Measurements from ENCODE around the gene CHTF18.
"Not testable (repeated sequence)": the region's sequence is repeated elsewhere in the genome, so short reads cannot be mapped to it uniquely, and the experiment has no call there.

The CHTF18 gene

DNA sequence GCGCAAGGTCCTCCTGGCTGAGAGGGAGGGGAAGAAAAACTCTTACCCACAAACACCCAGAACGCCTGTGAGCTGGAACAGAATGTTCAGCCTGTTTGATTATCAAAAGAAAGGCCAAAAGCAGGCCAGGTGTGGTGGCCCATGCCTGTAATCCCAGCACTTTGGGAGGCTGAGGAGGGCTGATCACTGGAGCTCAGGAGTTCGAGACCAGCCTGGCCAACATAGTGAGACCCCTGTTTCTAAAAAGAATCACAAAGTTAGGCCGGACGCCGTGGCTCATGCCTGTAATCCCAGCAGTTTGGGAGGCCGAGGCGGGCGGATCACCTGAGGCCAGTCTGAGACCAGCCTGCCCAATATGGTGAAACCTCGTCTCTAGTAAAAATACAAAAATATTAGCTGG, 12.1 kb upstream of the CHTF18 start:
- DNase-seq (ENCODE audit: low spot score) = not testable (repeated sequence)

DNA sequence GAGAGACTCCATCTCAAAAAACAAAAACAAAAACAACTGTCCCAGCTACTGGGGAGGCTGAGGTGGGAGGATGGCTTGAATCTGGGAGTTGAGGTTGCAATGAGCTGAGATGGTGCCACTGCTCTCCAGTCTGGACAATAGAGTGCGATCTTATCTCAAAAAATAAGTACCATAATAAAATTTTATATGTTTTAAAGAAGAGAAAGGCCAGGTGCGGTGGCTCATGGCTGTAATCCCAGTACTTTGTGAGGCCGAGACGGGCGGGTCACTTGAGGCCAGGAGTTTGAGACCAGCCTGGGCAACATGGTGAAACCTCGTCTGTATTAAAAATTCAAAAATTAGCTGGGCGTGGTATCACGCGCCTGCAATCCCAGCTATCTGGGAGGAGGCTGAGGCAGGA, 11.6 kb upstream of the CHTF18 start:
- DNase-seq (ENCODE audit: low spot score) = no peak

DNA sequence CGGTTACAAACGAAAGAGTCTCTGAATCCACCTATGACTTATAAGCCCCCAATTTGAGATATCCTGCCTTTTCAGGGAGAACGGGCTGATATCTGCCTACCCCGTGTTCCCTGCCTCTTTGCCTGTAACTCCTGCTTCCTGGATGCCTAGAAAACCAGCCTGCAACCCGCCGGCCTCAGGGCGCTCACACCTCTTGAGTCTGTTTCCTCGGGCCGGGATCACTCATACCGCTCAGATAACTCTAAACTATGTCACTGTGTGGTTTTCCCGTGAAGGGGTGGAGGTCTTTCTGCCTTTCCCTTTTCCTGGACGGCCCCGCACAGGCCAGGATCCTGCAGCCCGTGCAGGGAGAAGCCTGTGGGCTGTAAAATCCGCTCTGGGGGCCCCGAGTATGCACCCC, 10.6 kb upstream of the CHTF18 start:
- no peak for DNase-seq (ENCODE audit: low spot score)

DNA sequence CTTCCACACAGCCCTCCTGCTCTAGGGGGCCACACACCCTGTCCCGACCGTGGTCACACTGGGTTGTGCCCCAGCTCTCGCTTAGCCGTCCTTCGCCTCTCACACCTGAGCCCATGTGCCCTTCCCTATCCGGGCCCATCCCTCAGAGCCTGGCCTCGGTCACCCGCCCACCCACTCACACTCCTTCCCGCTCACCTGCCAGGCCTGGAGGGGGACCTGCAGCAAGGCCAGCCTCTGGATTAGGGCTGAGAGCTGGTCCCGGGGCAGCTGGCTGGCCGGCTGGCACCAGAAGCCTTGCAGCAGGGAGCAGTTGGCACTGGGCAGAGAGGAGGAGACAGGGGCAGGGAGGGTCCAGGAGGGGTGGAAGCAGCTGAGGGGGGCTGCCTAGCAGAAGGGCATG, 10.0 kb upstream of the CHTF18 start:
- DNase-seq (ENCODE audit: low spot score) = no peak

DNA sequence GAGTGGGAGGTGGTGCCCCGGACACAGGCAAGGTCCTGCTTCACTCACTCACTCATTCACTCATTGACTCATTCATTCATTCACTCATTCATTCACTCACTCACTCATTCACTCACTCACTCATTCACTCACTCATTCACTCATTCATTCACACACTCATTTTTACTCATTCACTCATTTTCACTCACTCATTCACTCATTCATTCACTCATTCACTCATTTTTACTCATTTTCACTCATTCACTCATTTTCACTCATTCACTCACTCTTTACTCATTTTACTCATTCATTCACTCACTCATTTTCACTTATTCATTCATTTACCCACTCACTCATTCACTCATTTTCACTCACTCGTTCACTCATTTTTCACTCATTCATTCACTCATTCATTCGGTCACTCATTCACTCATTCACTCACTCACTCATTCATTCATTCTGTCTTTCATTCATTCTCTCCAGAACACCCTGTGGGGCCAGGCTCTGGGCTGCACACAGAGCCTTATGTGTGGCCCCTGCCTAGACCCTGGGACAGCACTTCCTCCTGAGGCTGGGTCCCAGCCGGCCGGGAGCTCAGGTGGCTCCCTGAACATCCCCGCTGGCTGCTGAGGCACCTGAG, 9.4 kb upstream of the CHTF18 start:
- no peak for DNase-seq (ENCODE audit: low spot score)

DNA sequence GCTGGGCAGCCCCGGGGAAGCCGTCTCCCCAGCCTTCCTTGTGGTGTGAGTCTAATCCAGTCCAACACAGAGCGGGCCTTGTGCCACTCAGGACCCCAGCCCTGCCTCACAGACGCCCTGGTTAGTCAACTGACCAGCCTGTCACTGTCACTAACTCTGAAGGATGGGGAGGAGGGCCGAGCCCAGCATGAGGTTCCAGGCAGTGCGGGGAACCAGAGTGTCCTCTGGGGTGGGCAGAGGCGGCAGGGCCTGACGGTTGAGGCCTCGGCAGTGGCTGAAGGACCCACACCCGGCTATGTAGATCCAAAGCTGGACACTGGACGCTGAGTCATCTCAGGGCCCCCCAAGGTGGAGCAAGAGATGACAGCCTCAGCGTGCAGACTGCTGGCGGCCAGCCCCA, 8.9 kb upstream of the CHTF18 start:
- DNase-seq (ENCODE audit: low spot score) = no peak

DNA sequence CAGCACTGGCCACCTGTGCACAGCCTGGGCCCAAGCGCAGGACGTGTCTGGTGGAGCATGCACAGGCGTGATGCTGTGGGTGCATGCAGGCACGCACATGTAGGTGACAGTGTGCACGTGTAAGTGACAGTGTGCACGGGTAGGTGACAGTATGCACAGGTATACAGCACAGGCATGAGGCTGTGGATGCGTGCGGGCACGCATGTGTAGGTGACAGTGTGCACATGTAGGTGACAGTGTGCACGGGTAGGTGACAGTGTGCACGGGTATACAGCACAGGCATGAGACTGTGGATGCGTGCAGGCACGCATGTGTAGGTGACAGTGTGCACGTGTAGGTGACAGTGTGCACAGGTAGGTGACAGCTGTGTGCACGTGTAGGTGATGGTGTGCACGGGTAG, 8.1 kb upstream of the CHTF18 start:
- no peak for DNase-seq (ENCODE audit: low spot score)

DNA sequence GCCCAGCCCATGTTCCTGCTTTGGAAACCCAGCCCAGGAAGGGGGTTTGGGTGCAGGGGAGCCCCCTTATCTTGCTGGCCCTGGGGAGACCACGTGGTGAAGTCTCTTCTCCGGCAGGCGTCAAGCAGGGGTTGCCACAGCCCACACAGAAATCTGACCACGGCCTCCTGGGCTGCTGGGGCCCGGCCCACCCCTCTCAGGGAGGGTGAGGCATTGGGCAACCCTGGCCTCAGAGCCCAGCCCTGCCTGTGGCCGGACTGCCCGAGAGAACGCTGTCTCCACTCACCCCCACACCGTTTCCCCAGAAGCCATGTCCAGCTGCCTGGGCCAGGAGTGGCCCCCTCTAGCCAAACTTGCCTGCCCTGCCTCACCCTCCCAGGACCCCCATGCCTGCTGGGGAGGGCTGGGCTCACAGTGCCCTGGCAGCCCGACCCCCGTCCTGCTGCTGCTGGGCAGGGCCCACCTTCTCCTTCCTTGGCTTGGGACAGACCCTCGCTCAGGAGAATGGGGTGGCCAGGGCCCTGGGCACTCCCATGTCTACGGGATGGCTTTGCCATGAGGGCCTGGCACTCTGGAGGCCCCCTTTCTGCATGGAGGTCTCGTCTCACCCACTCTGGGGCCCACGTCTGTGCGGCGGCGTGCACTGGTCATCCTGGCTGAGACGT, 6.9 kb upstream of the CHTF18 start:
- DNase-seq (ENCODE audit: low spot score) = no peak

DNA sequence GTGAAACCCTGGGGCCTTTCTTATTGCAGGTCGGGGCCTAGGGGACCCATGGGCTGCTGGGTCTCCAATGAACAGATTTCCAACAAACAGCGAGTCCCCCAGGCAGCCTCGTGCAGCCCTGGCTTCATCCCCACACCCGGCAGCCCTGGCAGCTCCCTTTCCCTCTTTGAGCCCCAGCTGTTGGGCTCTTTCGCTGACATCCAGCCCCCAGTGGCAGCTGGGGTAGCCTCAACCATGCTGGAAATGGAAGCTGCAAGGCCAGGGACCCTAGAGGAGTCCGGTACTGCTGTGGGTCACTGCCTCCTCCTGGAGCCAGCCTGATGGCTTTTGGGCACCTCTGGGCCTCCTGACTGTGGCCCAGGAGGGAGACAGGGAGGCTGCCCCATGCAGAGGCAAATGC, 6.2 kb upstream of the CHTF18 start:
- no peak for DNase-seq (ENCODE audit: low spot score)

DNA sequence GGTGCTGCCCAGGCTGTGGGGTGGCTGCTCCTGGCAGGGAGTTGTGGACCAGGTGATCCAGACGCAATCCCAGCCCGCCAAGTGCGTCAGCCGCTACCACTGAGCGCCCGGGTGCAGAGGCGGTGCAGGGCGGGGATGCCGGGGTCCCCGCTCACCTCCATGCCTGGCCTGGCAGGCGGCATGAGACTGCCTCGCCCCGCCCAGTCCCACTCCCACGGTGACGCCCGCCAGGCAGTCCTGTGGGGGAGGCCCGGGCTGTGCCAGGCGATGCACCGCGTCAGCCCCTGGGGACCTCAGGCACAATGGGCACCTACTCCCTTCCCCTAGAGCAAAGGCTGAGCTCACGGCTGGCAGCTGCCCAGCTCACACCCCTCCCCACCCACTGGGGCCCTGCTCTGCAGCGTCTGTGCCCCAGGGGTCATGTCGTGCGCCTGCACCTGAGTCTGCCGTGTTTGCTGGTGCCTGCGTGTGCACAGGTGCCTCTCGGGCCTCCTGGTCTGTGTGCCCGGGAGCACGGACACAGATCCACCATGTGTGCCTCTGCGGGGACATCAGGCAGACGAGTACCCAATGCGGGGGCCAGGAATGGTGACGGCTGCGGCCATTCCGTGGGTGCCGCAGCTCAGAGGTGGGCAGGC, 5.5 kb upstream of the CHTF18 start:
- no peak for DNase-seq (ENCODE audit: low spot score)

DNA sequence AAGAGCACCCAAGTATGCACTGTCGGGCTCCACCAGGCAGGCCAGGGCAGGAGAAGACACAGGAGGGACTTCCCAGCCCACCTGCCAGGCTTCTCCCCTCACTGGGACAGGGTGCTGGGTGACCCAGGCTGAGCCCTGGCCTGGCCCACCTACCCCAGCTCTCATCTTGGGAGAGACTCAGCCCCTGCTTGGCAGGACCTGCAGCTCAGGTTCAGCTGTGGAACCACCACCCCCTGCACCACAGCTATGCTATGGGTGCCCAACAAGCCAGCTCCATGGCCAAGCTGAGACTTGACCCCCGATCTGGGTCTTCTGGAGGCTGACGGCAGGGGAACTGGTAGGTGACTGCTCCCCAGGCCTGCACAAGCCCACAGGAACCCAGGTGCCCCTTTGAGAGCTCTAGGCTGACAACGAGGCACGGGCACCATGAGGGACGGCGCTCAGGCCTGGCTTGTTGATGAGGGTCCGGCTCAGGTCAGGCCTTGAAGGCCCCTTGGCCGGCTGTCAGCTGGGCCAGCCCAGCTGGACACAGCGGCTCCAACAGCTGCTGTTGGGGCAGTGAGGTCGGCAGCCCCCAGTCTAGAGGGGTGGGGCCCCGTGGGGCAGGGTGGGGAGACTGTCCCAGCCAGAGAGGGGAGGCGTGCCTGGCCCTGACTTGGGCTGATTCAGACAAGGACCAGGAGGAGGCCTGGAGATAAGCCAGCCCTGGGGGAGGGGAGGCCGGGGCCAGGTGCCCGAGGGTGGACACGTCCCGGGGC, 4.8 kb upstream of the CHTF18 start:
- DNase-seq (ENCODE audit: low spot score) = no peak

DNA sequence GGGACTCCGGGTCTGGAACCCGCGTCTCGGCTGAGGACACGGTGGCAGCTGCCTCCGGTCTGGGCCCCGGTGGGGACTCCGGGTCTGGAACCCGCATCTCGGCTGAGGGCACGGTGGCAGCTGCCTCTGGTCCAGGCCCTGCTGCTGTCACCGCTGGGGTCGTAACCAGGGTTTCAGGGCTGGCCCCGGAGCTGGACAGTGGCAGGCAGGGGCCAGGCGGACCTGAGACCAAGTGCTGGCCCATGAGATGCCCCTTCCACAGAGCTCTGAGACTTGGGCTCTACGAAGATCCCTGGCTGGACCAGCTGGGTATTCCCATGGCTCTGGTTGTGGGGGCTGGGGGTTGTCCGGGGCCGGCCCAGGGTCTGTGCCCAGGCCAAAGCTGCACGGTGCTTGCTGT, 4.0 kb upstream of the CHTF18 start:
- DNase-seq (ENCODE audit: low spot score) = no peak

DNA sequence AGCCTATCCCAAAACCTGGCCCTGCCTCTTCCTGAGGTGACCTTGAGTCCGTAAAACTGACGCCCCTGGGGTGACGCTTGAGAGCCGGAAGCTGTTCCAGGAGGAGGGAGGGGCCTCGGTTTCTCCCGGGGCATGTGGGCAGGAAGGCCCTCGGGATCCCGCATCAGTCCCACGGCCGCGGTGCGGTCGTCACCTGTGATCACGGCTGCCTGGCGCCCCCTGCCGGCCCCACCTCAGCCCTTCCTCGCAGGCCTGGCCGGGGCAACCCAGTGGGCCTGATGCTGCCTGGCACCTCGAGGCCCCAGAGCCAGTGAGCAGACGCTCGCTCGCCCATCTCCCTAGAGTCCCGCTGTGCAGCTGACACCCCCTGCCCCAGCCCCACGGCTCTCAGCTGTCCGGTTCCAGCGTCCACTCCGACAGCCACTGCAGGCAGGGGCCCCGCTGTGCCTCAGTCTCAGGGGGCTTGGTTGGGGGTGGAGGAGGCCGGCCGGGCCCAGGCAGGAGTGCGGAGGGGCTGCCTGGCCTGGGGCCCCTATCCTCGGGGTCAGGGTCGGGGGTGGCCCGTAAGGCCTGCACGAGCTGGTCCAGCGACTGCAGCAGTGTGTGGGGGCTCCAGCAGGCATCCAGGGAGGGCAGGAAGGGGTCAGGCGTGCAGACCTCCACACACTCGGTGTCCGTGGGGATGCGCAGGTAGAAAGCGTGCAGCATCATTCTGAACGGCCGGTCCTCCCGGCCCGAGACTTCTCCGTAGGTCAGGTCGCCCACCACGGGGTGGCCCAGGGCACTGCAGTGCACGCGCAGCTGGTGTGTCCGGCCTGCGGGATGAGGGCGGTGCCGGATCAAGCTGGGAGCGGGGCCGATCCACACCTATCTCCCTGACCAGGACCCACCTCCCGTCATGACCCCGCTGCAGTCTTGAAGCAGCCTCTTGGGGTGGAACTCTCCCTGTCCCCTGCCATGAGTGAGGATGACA, 2.6 kb upstream of the CHTF18 start:
- DNase-seq (ENCODE audit: low spot score) = peak; percentile 20

DNA sequence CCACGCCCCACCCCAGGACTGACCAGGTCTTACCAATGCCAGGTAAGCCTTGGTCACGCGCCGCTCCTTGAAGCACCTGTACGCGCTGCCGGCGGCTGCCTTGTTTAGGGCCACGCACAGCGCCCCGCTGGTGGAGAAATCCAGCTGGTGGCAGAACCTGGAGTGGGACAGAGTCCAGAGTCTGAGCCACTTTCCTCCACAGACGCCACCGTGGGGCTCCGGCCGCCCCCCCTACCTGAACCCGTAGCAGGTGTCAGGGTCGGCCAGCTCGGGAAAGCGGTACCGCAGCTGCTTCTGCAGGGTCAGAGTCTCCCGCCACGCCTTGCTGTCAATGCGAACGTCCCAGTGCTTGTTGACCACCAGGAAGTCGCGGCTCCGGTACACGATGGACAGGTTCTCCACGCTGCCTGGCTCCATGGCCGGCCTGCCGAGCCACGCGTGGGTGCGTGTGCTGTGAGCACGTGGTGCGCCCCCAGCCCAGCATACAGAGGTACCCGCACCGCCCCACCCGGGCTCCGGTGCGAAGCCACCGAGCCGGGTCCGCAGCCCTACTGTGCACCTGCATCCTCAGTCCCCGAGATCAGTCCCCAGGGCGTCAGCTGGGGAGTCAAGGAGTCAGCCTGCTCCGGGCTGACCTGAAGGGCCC, 976 bp upstream of the CHTF18 start:
- DNase-seq (ENCODE audit: low spot score) = no peak

DNA sequence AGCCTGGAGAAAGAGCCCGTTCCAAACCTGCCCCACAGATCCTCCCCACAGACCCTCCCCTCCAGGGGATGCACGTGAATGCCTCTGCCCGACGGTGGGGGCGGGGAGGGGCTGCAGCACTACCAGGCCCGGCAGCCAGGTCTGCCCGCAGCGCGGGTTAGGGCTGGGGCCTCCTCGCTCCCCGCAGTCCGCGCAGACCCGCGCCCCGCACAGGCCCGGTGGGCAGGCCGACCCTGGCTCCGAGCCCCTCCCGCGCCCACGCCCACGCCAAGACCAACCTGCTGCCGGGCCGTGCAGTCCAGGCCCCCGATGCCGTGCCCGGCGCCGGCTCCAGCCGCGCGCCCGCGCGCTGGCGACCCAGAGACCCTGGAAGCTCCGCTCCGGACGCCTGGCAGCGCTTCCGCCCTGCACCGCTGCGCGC, 432 bp upstream of the CHTF18 start, which contains the start of gene RPUSD1:
Gene RPUSD1, minus strand, starts transcription at position 404 of the 421 bp plus-strand sequence. CDS start 644 bp downstream, outside the sequence.
- DNase-seq (ENCODE audit: low spot score) = no peak

DNA sequence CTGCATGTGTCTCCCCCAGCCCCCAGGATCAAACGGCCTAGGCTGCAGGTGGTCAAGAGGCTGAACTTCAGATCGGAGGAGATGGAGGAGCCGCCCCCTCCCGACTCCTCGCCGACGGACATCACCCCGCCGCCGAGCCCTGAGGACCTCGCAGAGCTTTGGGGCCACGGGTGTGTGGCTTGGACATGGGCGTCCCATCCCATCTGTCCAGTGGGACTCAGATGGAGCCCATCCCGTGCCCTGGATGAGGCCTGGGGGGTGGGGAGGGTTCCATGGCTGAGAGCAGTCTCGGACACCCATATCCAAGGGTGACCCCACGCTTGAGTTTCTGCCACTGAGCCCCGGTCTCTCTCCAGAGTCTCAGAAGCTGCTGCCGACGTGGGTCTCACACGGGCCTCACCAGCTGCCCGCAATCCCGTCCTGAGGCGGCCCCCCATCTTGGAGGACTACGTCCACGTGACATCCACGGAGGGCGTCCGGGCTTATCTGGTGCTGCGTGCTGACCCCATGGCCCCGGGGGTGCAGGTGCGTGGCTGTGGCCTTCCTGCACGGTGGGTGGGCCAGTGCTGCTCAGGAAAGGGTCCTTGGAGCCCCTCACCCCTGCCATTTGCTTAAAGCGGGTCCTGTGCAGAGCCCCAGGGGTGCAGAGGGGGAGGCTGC, 901 bp downstream of the CHTF18 start:
- DNase-seq (ENCODE audit: low spot score) = no peak

DNA sequence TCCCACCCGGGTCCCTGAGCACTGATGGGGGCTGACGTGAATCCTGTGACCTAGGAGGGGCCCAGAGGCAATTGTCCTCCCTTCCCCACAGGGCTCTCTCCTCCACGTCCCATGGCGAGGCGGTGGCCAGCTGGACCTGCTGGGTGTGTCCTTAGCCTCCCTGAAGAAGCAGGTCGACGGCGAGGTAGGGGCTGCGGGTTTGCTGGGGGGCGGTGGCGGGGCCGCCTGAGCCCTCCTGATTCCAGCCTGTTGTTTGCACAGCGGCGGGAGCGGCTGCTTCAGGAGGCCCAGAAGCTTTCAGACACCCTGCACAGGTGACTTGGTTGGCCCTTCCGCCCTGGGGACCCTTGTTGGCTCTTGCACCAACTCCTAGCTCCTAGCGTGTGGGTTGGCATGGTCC, 1.7 kb downstream of the CHTF18 start:
- no peak for DNase-seq (ENCODE audit: low spot score)

DNA sequence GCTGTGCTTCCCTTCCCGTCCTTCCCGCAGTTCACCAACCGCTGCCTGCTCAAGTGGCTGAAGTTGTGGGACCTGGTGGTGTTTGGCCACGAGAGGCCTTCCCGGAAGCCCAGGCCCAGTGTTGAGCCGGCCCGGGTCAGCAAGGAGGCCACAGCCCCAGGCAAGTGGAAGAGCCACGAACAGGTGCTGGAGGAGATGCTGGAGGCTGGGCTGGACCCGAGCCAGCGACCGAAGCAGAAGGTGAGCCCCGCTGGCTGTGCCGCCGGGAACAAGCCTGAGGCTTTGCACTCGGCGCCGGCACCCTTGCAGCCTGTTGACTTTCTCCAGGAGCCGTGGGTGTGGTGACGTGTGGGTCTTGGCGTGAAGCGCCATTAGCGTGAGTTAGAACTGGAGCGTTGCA, 2.7 kb downstream of the CHTF18 start:
- DNase-seq (ENCODE audit: low spot score) = no peak

DNA sequence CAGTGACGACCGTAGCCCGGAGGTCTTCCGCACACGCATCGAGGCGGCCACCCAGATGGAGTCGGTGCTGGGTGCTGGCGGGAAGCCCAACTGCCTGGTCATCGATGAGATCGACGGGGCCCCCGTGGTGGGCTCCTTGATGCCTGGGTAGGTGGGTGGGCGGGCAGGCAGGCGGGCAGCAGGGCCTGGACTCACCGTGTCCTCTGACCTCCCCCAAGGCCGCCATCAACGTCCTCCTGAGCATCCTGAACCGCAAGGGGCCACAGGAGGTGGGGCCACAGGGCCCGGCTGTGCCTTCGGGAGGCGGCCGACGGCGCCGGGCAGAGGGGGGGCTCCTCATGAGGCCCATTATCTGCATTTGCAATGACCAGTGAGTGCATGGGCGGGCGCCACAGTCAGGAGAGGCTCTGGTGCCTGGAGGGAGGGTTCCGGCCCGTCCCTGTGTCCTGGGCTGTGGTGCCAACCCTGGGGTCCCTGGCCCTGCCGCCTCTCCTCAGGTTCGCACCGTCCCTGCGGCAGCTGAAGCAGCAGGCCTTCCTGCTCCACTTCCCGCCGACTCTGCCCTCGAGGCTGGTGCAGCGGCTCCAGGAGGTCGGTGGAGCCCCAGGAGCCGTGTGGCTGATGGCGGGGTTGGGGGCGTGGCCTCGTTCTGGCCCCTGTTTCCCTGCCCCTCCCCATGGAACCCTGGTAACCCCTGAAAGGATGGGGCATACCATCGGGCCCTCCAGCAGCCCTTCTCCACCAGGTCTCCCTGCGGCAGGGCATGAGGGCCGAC, 4.0 kb downstream of the CHTF18 start:
- no peak for DNase-seq (ENCODE audit: low spot score)

DNA sequence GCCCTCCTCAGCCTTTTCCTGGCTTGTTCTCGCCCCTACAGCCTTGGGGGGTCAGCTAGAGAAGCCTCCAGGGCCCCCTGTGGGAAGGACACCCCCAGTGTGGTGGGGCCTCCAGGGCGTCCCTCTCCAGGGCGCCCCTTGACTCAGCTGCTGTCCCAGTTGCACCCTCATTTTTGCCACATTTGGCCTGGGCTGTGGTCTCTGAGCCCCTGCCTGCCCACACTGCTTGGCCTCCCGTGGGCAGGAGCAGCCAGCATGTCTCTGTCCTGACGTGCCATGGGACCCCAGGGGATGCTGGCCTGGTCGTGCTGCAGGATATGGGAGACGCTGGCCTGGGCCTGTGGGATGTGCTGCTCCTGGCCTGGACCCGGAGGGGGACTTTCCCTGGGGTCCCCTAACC, 5.0 kb downstream of the CHTF18 start:
- no peak for DNase-seq (ENCODE audit: low spot score)
